Muscle of leg (tissue), 16 donors: Measurements from ENCODE around the gene GRAPL. TPM values are rescaled to one million over a fixed set of nuclear protein-coding genes. Genes with fewer than 3 reads are reported as not detected.
"Not testable (repeated sequence)": the region's sequence is repeated elsewhere in the genome, so short reads cannot be mapped to it uniquely, and the experiment has no call there.

Source experiments
- DNase-seq: peaks from one replicate; pipeline ENCODE4 v3.0.0; 2013
- H3K27ac ChIP-seq: one replicate; pipeline ENCODE4 v1.5.1; 2013; ENCODE audit warnings: mild to moderate bottlenecking, low read length, control low read depth
- H3K27me3 ChIP-seq: one replicate; pipeline ENCODE4 v1.6.1; 2013; ENCODE audit warnings: low read length; ENCODE audit not compliant: control insufficient read depth, insufficient read depth
- H3K36me3 ChIP-seq: one replicate; pipeline ENCODE4 v1.6.1; 2013; ENCODE audit warnings: low read length; ENCODE audit not compliant: control insufficient read depth, insufficient read depth
- H3K4me1 ChIP-seq: one replicate; pipeline ENCODE4 v1.6.1; 2013; ENCODE audit warnings: low read length; ENCODE audit not compliant: control insufficient read depth, insufficient read depth
- H3K4me3 ChIP-seq: one replicate; pipeline ENCODE4 v1.5.1; 2013; ENCODE audit warnings: low read length, control low read depth
- H3K9me3 ChIP-seq: replicated peaks from 2 replicates; pipeline ENCODE4 v1.6.1; 2013; ENCODE audit warnings: low read depth, low read length; ENCODE audit not compliant: control insufficient read depth
- WGBS: methylation state at CpG from one replicate; pipeline ENCODE4 v1.1.5; 2013; ENCODE audit warnings: missing lambda C conversion rate; ENCODE audit not compliant: insufficient coverage; 5-methylcytosine and 5-hydroxymethylcytosine counted together
- long read RNA-seq, 11 donors: transcript quantifications; one replicate each; lab custom pipeline, GENCODE V29; 2026
- polyA plus RNA-seq, 8 donors: library from polyadenylated mRNA; unstranded; fragments of 120-200 nt; gene quantifications; one replicate each; pipeline versions ENCODE4 v1.2.1 to v1.2.3, GENCODE V29; 2013; ENCODE audit warnings: inconsistent platforms in 1 of 8, low replicate concordance in 1 of 8; ENCODE audit not compliant: insufficient read length in 8 of 8, insufficient read depth in 1 of 8
- total RNA-seq: library from RNA; stranded (reverse); fragments of 120-200 nt; gene quantifications from one replicate; pipeline ENCODE4 v1.2.4, GENCODE V29; 2013

GRAPL gene
- total RNA-seq (1.1 TPM), polyA plus RNA-seq (1 to 10 TPM in 7 of 8 donors, under 1 TPM in 1; 0.76 to 3.2 (median 2.2) TPM)
- long read RNA-seq, donor 1: 0 reads
- long read RNA-seq, donor 2: 0 reads
- long read RNA-seq, donor 3: 0 reads
- long read RNA-seq, donor 4: 0 reads
- long read RNA-seq, donor 5, partial matches to known transcripts: 0 of 1 reads
- long read RNA-seq, donor 5, other reads (novel, unspliced or antisense): 0 of 1 reads
- long read RNA-seq, donor 6: 0 reads
- long read RNA-seq, donor 7: 0 reads
- long read RNA-seq, donor 8, partial matches to known transcripts: 0 of 2 reads
- long read RNA-seq, donor 8, other reads (novel, unspliced or antisense): 0 of 2 reads
- long read RNA-seq, donor 9: 0 reads
- long read RNA-seq, donor 10: 0 reads
- long read RNA-seq, donor 11: 0 reads

DNA sequence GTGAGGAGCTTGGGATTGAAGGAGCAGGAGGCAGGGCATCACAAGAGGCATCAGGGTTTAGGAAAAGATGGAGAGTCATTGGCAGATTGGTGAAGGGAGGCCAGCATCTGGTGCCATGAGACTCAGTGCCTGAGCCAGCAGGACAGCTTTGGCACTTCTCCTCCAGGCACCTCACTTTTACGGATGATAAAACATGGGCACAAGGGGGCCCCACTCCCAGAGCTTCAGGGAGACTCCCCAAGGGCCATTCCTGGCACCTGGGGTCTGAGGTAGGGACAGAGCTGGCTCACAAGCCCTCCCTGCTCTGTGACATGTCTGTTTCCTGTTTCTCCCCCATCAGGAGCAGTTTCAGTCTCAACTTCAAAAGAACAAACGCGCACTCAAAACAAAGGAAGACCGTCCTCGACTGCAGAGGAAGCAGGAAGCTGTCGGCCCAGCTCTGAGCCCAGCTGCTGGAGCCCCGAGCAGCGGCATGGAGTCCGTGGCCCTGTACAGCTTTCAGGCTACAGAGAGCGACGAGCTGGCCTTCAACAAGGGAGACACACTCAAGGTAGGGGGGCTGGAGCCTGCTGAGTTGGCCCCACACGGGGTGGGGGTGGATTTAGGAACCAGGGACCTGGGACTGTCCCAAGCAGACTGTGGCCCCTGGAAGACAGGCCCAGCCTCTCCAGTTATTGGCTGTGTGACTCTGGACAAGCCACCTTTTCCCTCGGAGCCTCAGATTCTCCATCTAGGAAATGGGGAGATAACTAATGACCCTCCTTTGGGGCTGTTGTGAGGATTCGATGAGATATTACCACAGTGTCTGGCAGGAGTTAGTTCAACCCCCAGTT, at the start of gene GRAPL:
Gene GRAPL (plus strand): TSS at position 442 of the 833 bp plus-strand sequence. CDS start 31 bp downstream, at position 473.
- H3K36me3 ChIP-seq, H3K4me1 ChIP-seq, H3K9me3 ChIP-seq, H3K27me3 ChIP-seq, DNase-seq, H3K27ac ChIP-seq, H3K4me3 ChIP-seq: not testable (repeated sequence)
- no CpG with 5 or more reads among the region's 14 CpGs for WGBS

DNA sequence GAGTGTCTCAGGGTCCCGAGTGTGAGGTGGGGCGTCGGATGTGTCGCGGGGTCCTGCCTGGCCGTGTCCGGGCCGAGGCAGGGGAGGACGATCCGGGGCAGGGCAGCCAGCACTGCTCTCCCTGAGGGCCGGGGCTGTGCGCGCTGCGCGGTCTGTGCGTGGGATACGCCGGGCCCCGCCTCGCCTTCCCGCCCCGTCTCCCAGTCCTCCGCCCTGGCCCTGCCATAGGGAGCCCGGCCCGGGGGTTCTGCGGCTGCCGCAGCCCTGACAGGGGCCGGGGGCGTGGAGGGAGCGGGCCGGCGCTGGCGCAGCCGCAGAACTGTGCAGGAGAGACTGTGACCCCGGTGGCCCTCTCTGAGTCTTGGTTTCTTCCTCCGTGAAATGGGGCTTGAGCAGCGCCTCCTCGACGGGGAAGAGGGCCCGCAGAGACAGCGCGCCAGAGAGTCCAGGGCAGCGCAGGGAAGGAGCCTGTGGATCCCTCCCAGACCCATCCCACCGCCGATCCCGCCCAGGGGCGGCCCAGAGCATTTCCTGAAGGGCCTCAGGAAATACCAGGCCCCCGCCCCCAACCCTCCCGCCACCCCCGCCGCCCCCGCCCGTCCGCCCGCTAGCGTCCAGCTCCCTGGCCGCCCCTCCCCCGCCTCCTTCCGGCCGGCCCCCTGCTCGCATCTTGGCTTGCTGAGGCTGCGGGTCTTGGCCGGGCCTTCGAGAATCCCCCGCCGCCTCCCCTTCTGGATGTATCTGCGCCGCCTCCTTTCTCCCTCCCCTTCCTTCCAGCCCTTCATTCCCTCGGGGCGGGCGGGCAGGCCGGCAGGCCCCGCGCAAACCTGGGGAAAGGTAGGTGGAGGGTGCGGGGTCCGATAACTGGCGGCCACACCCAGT, 38.3 kb upstream of the GRAPL start:
- WGBS: no CpG with 5 or more reads among the region's 77 CpGs
- not testable (repeated sequence) for H3K4me3 ChIP-seq, H3K27ac ChIP-seq, H3K36me3 ChIP-seq, DNase-seq, H3K27me3 ChIP-seq, H3K9me3 ChIP-seq, H3K4me1 ChIP-seq

- not testable (repeated sequence) for DNase-seq, H3K9me3 ChIP-seq, H3K36me3 ChIP-seq, H3K4me3 ChIP-seq, H3K27me3 ChIP-seq, H3K27ac ChIP-seq, H3K4me1 ChIP-seq
- no CpG with 5 or more reads among the region's 13 CpGs for WGBS
Observed at GRCh38 chr17:19090058-19090772, 37.2 kb upstream of the GRAPL start.

DNA sequence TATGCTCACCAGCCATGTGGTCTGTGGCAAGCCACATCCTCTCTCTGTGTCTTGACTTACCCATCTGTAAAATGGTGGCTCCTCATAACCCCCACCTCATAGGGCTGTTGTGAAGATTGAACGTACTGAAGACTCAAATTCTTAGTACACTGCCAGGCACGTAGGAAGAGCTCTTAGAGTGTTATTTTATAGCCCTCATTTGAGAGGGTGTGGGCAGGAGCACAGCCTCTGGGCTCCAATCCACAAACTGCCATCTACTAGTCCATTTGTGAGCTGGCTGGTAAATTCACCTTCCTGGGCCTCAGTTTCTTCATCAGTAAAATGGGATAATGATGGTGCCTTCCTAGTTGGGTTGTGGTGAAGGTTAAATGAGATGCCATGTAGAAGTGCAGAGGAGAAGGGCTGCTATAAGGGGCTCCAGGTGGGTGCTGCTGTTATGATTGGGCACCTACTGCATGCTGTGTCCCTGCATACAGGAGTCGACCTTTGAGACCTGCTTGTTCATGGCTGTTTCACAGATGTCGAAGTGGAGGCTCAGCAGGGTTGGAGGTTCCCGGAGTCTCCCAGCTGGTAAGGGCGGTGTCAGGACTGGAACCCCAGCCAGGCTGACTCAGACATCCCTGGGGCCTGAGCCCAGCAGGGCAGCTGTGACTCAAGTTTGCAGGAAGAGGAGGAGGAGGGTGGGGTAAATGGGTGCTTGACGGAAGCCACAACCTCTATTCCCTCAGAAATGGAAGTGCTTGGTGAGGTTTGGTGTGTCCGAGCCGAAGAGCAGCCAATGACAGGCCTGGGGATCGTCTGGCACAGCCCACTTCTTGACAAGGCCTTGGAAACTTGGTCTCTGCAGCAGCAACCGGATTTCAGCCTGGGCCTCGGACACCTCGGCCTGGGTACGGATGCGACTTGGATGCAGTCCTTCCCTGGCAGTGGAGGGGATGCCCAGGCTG, 34.4 kb upstream of the GRAPL start:
- H3K4me3 ChIP-seq, H3K36me3 ChIP-seq, H3K27me3 ChIP-seq, H3K27ac ChIP-seq, H3K4me1 ChIP-seq, H3K9me3 ChIP-seq: not testable (repeated sequence)
- WGBS: no CpG with 5 or more reads among the region's 15 CpGs
- DNase-seq: peak; percentile 0

DNA sequence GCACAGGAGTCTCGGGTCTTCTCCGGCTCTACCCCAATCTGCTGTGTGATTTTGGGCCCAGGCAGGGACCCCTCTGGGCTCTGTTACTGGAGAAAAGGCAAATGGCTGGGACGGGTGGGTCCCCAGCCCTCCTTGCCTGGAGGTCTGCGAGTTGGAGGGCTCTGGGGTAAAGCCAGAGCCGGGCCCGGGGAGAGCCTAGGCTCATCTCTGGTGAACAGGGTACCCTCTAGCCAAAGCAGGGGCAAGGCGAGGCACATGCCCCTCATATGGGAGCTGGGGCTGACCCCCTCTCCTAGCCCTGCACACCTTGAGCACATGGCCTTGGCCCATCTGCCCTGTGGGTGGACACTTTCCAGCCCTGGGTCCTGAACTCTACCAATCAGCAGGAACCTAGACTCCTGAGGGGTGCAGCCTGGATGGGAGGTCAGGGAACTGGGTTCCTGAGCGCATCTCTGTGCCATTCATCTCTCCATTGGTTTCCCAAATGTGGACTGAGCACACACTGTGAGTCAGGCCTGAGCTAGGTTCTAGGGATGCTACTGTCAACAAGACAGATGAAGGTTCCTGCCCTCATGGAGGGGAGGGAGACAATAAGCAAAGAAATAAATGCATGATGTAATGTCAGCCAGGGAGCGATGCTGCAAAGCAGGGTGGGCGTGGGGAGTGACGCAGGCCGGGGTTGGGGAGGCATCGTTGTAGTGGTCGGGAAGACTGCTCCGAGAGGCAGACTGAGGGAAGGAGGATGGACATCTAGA, 33.5 kb upstream of the GRAPL start:
- H3K9me3 ChIP-seq, H3K27me3 ChIP-seq, H3K4me1 ChIP-seq, H3K36me3 ChIP-seq, H3K27ac ChIP-seq, DNase-seq, H3K4me3 ChIP-seq: not testable (repeated sequence)
- 82% methylated on average over 3 of the region's 15 CpGs for WGBS

DNA sequence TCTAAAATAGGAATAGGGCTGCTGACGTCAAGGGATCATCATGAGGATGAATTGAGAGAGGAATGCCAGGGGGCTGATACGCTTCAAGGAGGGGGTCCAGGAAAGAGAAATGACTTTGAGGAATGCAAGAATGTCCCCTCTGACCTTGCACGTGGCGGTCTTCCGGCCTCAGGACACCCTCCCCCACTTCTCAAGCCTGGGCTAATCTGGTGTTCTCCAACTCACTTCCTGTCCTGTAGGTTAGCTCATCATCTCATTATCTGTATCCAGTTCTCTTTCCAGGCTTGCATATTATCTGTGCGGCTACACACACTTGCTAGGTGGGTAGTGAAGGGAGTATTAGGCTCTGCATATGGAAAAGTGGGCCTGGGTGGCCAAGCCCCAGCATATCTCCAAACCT, 18.9 kb upstream of the GRAPL start:
- H3K4me1 ChIP-seq, DNase-seq, H3K4me3 ChIP-seq, H3K9me3 ChIP-seq, H3K27me3 ChIP-seq, H3K27ac ChIP-seq, H3K36me3 ChIP-seq: not testable (repeated sequence)
- no CpG with 5 or more reads among the region's 6 CpGs for WGBS

DNA sequence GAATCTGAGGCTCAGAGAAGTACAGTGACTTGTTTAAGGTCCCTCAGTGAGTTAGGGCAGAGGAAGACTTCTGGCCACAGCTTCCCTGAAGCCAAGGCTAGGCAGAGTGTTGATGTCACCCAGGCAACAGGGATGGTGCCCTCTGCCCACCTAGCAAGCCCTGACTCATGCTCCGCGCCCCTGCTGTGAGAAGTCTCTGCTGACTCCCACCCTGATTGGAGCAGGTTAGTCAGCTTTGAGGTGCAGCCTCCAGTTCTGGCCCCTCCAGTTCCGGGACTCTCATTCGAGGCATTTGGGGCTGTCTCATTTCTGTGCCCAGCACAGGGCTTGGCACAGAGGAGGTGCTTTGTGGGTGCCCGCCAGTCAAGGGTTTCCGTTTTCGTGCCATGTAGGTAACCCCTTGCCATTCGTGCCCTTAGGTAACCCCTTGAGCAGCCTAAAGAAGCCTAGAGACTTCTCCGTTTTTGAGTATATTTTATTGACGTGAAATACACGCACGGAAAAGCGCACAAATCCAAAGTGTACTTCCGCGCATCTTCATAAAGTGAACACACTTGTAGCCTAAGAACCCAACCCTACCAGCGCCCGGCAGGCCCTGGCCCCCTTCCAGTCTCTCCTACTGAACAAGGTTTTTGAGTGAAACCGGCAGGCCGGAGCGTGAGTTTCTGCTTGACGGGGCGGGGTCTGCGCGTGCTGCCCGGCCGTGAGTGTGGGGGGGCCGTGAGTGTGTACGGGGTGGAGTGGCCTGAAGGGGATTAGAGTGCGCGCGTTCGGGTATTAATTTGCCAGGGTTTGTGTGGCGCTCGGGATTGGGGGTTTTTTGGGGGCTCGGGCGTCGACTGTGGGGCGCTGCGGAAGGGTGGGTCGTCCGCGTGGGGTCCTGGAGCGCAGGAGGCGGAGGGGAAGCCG, 16.9 kb upstream of the GRAPL start:
- H3K27ac ChIP-seq, H3K4me3 ChIP-seq, H3K9me3 ChIP-seq, H3K36me3 ChIP-seq, H3K4me1 ChIP-seq, DNase-seq, H3K27me3 ChIP-seq: not testable (repeated sequence)
- no CpG with 5 or more reads among the region's 45 CpGs for WGBS
